GM12878 (cell line): Measurements from ENCODE around the gene KRTAP10-3. TPM values are rescaled to one million over a fixed set of nuclear protein-coding genes. Genes with fewer than 3 reads are reported as not detected.

Experiments
- ATAC-seq: fragments of 200-7000 bp; cut with Tn5 transposase; 3 replicates; pipeline ENCODE4 v1.9.1; 2020; ENCODE audit warnings: mild to moderate bottlenecking, moderate library complexity
- BruUV-seq: library from RNA; stranded (reverse); fragments of 400-500 nt; replicated peaks from 2 replicates; lab custom pipeline; 2021; lab: Mats Ljungman, UMichigan
- CTCF ChIA-PET: fragments of 300-600 bp; sonication (Branson Sonifier 250); formaldehyde crosslinking; extraction: SDS; loops from one replicate; lab custom pipeline; 2021; ENCODE audit warnings: inconsistent platforms; lab: Yijun Ruan, JAX
- POLR2A ChIA-PET: fragments of 350-600 bp; formaldehyde crosslinking; extraction: SDS; loops from one replicate; lab custom pipeline; 2021; ENCODE audit warnings: inconsistent platforms; lab: Charles Lee
- RAD21 ChIA-PET: fragments of 300-600 bp; sonication (Branson Sonifier 250); formaldehyde crosslinking; loops from one replicate; lab custom pipeline; 2023; ENCODE audit warnings: antibody characterized with exemption; ENCODE audit not compliant: unreplicated experiment; lab: Charles Lee
- SMC1A ChIA-PET: fragments of 300-600 bp; sonication (Branson Sonifier 250); formaldehyde crosslinking; loops from one replicate; lab custom pipeline; 2023; ENCODE audit not compliant: unreplicated experiment, uncharacterized antibody; lab: Charles Lee
- DNase-seq: peaks from one replicate; pipeline ENCODE4 v3.0.0-alpha.2; 2011; ENCODE audit warnings: low read depth, low spot score
- FAIRE-seq: peaks from 3 replicates; lab custom pipeline; 2011; peaks lifted over from hg19 to GRCh38; lab: Jason Lieb, UNC
- H2AFZ ChIP-seq: 2 replicates; pipeline ENCODE4 v1.6.0; 2011; ENCODE audit warnings: low read depth, low read length, control low read depth; ENCODE audit not compliant: control insufficient read depth
- H3K27ac ChIP-seq: 2 replicates; pipeline ENCODE4 v1.5.1; 2011; ENCODE audit warnings: control low read depth; ENCODE audit not compliant: control insufficient read depth, insufficient read depth
- H3K27me3 ChIP-seq, 2 experiments: replicated peaks in 1 of 2; 2 replicates each; pipeline versions ENCODE4 v1.6.0 to v1.6.1; 2011; ENCODE audit warnings: low read length in 1 of 2; ENCODE audit not compliant: control insufficient read depth in 2 of 2, insufficient read depth in 2 of 2
- H3K36me3 ChIP-seq, 2 experiments: 2 replicates each; pipeline ENCODE4 v1.5.1; 2011; ENCODE audit warnings: low read length in 1 of 2; ENCODE audit not compliant: control insufficient read depth in 2 of 2, insufficient read depth in 2 of 2
- H3K4me1 ChIP-seq: 2 replicates; pipeline ENCODE4 v1.6.1; 2011; ENCODE audit warnings: mild to moderate bottlenecking, low read length, moderate library complexity, mixed read lengths; ENCODE audit not compliant: control insufficient read depth, insufficient read depth
- H3K4me2 ChIP-seq: 2 replicates; pipeline ENCODE4 v1.6.0; 2011; ENCODE audit warnings: control low read depth; ENCODE audit not compliant: control insufficient read depth, insufficient read depth
- H3K4me3 ChIP-seq: fragments of 200-600 bp; sonication (generic); 2 replicates; pipeline ENCODE4 v1.5.1; 2016
- H3K79me2 ChIP-seq: 2 replicates; pipeline ENCODE4 v1.6.0; 2011; ENCODE audit warnings: low read length; ENCODE audit not compliant: control insufficient read depth, insufficient read depth
- H3K9ac ChIP-seq: 2 replicates; pipeline ENCODE4 v1.8.0; 2011; ENCODE audit warnings: low read length, control low read depth, mixed read lengths; ENCODE audit not compliant: control insufficient read depth, insufficient read depth
- H3K9me3 ChIP-seq: replicated peaks from 3 replicates; pipeline ENCODE4 v1.5.1; 2011; ENCODE audit warnings: mild to moderate bottlenecking, low read length; ENCODE audit not compliant: control insufficient read depth, insufficient read depth
- H4K20me1 ChIP-seq: 2 replicates; pipeline ENCODE4 v1.6.0; 2011; ENCODE audit not compliant: control insufficient read depth, insufficient read depth
- ATF3 ChIP-seq: IDR thresholded peaks from 2 replicates; pipeline ENCODE4 v1.6.1; 2011; ENCODE audit warnings: low read depth, mild to moderate bottlenecking, low read length, moderate library complexity, borderline replicate concordance; ENCODE audit errors: extremely low read depth
- ELK1 ChIP-seq: IDR thresholded peaks from 2 replicates; pipeline ENCODE4 v1.6.1; 2012; ENCODE audit warnings: low read depth, low read length, improper control_type of control experiment
- POLR2AphosphoS2 ChIP-seq: IDR thresholded peaks from 2 replicates; pipeline ENCODE4 v1.6.1; 2011; ENCODE audit warnings: low read depth, mild to moderate bottlenecking, low read length, improper control_type of control experiment, moderate library complexity
- SUZ12 ChIP-seq: fragments of 200-600 bp; sonication (generic); IDR thresholded peaks from one replicate; pipeline ENCODE4 v1.6.1; 2018; ENCODE audit warnings: antibody characterized with exemption, mild to moderate bottlenecking; ENCODE audit not compliant: unreplicated experiment
- WGBS: methylation state at CpG from one replicate; pipeline ENCODE4 v1.1.6; 2016; ENCODE audit warnings: low lambda C conversion rate; ENCODE audit not compliant: insufficient replicate concordance, insufficient coverage; ENCODE audit errors: missing lambda C conversion rate; 5-methylcytosine and 5-hydroxymethylcytosine counted together
- in situ Hi-C: fragments of 300-500 bp; cut with MboI; formaldehyde crosslinking; loops from 9 replicates; pipeline ENCODE4 v1.14.3; 2018; ENCODE audit warnings: mixed read lengths
- intact Hi-C: fragments of 100-400 bp; cut with micrococcal nuclease; formaldehyde crosslinking; loops from one replicate; pipeline ENCODE4 v1.14.2; 2022; ENCODE audit not compliant: unreplicated experiment
- polyA plus RNA-seq, 11 experiments: library from polyadenylated mRNA; depleted of rRNA in 4 of 11; unstranded in 6 of 11; stranded (reverse) in 5 of 11; fragments of >200 nt; fragmentation: Nextera tagmentation in 4 of 11; fragmentation: Illumina TruSeq in 1 of 11; extraction: Ambion mirVana in 4 of 11; extraction: Trizol in 1 of 11; gene quantifications; 1 replicate in 1 of 11; 2 replicates in 10 of 11; pipeline versions ENCODE4 v1.2.1 to v1.2.3, GENCODE V29; 2011 to 2016; ENCODE audit warnings: inconsistent platforms in 2 of 11, missing spikeins in 2 of 11, low read depth in 1 of 11
- total RNA-seq, 4 experiments: library from RNA; depleted of rRNA in 3 of 4; stranded (reverse); fragments of >200 nt in 3 of 4; fragmentation: Illumina TruSeq in 1 of 4; extraction: Trizol in 1 of 4; gene quantifications; 2 replicates each; pipeline versions ENCODE4 v1.2.1 to v1.2.3, GENCODE V29; 2013 to 2021

KRTAP10-3 gene
- total and polyA plus RNA-seq, 10 of the 15 experiments (the other 5 are each of a cell fraction or from before 2014, with no cell fraction given): not detected

GRCh38 chr21:44547656-44548331 is 10.8 kb downstream of the KRTAP10-3 start:
- CTCF ChIA-PET: interaction anchor here (1.0 kb wide), 1 partner anchor 245 kb away, joined by 3 read pairs; no protein-coding TSS in a partner anchor
- RAD21 ChIA-PET: no interaction called here
- SMC1A ChIA-PET: interaction anchor here (1.0 to 1.1 kb wide), 2 partner anchors 11 to 228 kb away, joined by 3 read pairs; no protein-coding TSS in a partner anchor
- WGBS: 7% methylated on average over 5 of the region's 5 CpGs
- H3K4me1 ChIP-seq: no peaks in the 10 kb centered on the region
- H3K79me2 ChIP-seq: no peaks in the 10 kb centered on the region
- no peak overlapping the region for H3K4me3 ChIP-seq
- no peaks in the 10 kb centered on the region; the same call in 2 of the 3 replicates for H3K9me3 ChIP-seq
- H3K36me3 ChIP-seq: no peaks in the 10 kb centered on the region
- POLR2A ChIA-PET: no interaction called here
- TF ChIP-seq ELK1 (no peak), POLR2AphosphoS2 (no peak), SUZ12 (no peak), ATF3 (no peak)
- no peak overlapping the region for H3K27ac ChIP-seq
- intact Hi-C loops (no loop called here), in situ Hi-C loops (no loop called here)
- ATAC-seq (no peak), DNase-seq (no peak), FAIRE-seq (no peak)
- no peak overlapping the region for H3K4me2 ChIP-seq
- H2AFZ ChIP-seq: no peak overlapping the region
- H3K27me3 ChIP-seq: no peaks in the 10 kb centered on the region
- BruUV-seq: no TSS peak
- H4K20me1 ChIP-seq: no peaks in the 10 kb centered on the region
- H3K9ac ChIP-seq: no peak overlapping the region
